GM18519 (cell line): Measurements from ENCODE around the gene ANKFY1.

Experiments used
- ATAC-seq: cut with Tn5 transposase; IDR thresholded peaks from one replicate; pipeline ENCODE4 v1.9.1; 2021; ENCODE audit warnings: mild to moderate bottlenecking, moderate library complexity; ENCODE audit not compliant: unreplicated experiment, low FRiP score

The ANKFY1 gene, protein sequence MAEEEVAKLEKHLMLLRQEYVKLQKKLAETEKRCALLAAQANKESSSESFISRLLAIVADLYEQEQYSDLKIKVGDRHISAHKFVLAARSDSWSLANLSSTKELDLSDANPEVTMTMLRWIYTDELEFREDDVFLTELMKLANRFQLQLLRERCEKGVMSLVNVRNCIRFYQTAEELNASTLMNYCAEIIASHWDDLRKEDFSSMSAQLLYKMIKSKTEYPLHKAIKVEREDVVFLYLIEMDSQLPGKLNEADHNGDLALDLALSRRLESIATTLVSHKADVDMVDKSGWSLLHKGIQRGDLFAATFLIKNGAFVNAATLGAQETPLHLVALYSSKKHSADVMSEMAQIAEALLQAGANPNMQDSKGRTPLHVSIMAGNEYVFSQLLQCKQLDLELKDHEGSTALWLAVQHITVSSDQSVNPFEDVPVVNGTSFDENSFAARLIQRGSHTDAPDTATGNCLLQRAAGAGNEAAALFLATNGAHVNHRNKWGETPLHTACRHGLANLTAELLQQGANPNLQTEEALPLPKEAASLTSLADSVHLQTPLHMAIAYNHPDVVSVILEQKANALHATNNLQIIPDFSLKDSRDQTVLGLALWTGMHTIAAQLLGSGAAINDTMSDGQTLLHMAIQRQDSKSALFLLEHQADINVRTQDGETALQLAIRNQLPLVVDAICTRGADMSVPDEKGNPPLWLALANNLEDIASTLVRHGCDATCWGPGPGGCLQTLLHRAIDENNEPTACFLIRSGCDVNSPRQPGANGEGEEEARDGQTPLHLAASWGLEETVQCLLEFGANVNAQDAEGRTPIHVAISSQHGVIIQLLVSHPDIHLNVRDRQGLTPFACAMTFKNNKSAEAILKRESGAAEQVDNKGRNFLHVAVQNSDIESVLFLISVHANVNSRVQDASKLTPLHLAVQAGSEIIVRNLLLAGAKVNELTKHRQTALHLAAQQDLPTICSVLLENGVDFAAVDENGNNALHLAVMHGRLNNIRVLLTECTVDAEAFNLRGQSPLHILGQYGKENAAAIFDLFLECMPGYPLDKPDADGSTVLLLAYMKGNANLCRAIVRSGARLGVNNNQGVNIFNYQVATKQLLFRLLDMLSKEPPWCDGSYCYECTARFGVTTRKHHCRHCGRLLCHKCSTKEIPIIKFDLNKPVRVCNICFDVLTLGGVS

DNA sequence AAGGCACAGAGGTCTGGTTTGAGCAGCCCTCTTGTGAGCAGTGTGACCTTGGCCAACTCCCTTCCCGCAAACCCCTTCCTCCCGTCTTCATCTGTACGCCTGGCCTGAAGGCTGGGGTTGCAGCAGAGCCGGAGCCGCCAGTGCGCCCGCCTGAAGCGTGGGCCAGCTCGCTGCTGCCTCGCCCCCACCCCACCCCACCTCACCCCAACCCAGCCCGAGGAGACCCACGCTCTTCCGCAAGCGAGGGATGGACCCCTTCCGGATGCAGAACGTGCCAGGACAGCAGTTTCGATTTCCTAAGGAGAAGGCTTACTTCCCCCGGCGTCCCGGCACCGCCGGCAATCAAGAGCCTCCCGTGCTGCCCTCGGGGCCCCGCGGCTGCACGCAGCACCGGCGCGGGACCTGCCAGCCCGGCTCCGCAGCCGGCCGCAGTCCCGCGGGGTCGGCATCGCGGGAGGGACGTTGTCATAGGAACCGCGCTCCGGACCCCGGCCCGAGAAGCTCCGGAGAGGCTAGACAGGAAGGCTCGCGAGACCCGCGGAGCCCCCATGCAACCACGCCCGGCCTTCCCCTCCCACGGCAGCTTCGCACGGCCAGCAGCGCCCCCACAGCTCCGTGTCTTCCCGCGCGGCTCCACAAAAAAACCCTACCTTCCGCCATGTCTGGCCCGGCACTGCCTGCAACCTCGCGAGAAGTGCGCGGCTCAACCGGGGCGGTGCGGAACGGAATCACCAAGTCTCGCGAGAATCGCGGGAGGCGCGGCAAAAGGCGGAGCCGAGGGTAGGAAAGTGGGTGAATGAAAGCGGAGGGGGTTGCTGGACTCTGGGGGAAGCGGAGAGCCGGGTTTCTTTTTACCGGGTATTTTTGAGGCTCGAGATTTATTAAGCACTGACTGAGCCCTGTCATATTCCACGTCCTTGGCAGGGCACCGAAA lies at the start of gene ANKFY1:
Gene ANKFY1 (minus strand): TSS at position 698 of the 934 bp plus-strand sequence. CDS start 38 bp downstream, at position 660.
- ATAC-seq, result peak; percentile 81

DNA sequence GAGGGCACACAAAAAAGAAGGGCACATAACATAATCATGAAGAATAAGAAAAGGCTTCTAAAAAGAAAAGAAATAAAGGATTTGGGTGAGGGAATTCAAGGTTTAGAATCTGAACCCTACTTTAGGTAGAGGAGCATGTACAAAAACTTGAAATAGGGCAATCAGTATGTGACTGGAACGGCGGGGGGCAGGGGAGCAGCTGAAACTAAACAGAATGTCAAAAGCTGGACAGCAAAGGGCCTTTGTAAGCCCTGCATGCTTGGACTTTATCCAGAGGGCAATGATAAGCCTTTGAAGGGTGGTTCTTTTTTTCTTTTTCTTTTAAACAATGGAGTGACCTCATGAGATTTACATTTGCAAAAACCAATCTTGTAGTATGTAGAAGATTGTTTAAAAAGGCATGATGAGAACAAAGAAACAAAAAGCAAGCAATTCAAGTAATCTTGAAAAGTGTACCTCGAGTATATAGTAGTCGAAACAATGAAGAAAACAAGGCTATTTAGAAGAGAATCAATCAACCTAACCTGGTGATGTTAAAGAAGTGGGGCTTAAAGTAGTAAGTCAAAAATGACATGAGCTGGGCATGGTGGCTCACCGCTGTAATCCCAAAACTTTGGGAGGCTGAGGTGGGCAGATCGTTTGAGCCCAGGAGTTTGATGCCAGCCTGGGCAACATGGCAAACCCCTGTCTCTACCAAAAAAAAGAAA lies 46.7 kb upstream of the ANKFY1 start:
- ATAC-seq, result no peak

DNA sequence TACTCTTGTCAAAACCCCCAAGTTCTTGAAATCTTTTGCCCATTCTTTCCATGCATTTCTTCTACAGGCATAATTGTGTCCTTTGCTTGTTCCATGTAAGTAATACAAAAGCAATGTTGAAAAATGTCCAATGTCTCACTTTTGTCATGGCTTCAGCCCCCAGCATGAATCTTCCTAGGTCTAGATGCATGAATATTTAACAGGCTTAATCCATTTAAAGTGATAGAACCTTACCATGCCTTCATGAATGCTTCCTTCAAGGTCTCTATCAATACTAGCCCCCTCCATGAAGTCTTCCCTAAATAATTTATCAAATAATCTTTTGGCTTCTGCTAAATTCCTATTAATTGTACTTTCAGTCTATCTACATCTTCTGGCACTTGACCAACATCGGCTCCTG lies 46.1 kb upstream of the ANKFY1 start:
- ATAC-seq, result no peak

DNA sequence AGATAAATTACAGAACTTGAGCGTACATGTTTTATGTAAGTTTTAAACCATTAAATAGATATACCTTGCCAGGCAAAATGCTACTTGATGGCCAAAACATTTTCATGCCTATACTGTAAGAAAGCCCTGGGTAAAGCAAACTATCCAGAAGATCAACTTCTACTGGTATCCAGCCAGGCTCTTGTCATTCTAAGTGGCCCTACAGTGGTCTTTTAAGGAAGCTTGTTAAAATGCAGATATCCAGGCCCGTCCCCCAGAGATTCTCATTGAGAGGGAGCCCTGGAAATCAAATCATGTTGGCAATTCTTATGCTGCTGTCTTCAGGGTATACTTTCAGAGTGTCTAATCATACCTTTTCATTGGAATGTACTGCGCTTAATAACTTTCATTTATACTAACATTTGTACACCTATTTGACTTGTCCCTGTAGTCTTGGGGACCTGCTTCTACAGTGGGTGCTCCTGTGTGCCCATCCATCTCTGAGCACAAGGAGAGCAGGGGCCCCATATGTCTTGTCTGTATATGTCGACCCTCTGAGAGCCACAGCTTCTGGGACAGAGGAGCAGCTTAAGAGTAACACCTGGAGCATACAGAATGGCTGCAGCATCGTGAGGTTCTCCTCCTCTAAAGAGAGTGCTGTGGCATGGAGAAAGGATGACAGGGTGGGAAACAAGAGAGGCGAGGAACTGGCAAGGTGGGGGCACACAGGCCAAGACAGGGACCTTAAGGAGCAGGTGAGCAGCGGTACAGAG lies 43.6 kb upstream of the ANKFY1 start:
- ATAC-seq, result no peak

DNA sequence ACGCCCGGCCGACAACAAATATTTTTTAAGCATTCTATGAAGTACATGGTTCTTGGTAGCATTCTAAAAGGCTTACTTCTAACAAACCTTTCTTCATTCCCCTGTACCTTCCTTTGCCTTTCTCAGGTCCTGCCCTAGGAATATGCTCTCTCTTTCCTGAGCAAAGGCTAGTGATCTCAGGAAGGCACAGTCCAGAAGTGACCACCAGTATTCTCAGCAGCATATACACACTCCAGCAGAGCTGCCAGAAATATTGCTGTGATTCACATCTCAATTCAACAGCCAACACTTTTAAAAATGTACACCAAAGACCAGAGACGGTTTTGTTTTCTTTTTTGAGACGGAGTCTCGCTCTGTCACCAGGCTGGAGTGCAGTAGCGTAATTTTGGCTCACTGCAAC lies 41.4 kb upstream of the ANKFY1 start:
- ATAC-seq, result no peak

DNA sequence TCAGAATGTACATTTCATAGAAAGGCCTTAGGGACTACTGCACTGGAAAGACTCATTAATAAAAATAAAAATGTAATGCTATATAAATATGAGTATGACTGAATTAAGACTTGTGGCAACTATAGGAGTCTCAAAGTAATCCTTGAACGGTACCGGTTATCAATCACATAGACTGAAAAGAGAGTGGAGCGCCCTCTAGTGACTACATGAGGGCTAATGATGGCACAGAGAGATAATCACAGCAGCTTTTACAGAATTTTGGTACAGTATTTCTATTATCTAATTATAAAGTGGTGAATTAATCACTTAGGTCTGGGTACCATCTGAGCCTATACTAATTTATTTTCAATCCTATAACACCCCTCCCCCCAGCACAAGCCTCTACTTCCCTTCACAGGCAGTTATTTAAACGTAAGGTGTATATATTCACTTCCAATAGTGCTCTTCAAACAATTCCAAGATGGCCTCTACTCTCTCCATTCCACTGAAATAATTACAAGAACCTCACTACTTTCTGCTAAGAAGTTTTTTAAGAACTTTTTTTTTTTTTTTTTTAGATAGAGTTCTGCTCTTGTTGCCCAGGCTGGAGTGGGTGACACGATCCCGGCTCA lies 40.7 kb upstream of the ANKFY1 start:
- ATAC-seq, result no peak

DNA sequence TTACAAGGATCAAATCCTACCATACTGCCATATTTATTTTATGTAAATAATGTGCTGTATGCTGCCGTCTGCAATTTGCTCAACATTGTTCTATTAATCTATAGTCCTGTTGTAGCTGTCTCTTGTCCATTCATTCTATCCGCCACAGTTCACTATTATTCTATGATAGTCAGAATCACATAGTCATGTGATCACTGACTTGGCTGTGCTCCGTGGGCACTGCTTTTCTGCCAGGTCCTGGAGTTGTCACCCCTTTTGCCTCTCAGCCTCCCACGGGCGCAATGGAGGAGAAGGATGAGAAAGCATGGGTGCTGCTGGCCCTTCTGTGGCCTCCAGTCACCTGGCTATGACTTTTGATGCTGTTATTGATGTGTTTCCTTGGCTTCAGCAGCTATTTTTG lies 37.3 kb upstream of the ANKFY1 start:
- ATAC-seq, result no peak

DNA sequence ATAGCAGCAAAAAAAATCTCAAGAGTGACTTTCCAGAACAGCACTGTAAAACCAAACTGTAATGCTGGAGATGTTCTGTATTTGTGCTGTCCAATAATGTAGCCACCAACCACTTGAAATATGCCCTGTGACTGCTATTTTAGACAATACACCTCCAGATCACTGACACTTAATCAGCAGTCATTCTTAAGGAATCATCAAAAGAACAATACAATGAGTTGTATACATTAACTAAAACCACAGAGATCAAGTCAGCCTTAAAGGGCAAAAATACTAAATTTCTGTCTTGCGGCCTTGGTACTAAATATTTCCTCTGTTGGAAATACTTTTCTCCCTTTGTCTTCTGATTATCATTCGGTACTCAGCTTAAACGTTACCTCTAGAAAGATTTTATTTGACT lies 33.6 kb upstream of the ANKFY1 start:
- ATAC-seq, result no peak

DNA sequence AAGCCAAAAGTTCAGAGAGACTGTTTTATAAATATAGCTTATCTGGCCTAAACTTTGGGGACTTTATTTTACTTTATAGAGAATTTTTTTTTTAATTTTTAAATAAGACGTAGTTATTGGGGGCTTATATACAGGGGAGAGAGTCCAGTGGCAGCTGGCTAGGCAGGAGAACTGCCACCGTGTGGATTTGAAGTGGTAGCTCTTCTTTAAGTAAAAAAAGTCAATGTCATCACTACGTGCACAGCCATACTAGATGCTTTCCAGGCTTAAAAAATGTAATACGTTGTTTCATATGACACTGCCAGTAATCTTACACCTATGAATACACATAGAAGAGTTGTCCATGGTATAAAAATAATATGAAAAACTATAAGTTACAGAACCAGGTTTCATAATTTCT lies 31.9 kb upstream of the ANKFY1 start:
- ATAC-seq, result no peak

DNA sequence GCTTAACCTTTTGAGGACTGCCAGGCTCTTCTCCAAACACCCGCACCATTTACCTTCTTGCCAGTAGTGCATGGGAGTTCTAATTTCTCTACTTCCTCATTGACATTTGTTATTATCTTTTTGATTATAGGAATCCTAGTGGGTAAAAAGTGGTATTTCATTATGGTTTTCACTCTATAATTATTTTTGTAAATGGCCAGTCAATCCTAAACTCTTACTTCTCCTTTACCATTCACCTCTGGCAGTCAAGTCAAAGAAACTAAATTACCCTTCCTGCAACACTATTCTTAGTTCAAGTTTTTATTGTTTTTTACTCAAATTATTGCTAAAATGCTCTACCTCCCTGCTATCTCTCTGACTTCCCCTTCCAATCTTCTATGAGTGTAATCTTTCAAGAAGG lies 29.8 kb upstream of the ANKFY1 start:
- ATAC-seq, result no peak

DNA sequence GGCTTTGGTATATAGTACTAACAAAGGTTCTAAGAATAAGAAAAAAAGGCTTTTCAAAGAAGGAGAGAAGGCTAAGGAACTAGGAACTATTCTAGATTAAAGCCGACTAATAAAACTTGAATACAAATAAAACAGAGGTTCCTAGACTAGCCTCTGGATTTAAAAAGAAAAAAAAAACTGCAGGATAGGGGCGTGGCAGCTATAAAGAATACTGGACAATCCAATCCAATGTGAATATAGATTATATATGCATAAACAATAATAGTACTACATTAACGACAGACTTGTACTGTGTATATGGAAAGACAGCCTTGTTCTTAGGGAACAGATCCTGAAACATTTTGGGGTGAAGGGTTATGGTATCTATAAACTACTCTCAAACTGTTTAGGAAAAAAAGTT lies 23.9 kb upstream of the ANKFY1 start:
- no peak for ATAC-seq

DNA sequence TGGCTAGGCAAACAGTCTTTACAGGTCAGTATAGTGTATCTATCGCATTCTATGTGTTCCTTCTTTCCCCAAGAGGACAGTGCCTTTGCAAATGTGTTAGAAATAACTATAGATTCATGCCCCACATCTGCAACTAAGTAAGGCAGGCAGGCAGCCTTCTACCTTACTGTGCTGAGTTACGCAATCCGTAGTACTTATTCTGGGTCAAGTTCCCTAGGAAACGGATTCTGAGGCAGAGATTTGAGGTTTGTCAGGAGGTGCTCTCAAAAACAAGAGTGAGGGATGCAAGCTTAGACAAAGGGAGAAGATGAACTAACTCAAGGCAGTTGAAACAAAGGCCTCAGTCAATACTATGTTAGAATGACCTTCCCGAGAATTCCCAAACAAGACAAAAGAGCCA lies 12.7 kb upstream of the ANKFY1 start:
- ATAC-seq, result no peak

DNA sequence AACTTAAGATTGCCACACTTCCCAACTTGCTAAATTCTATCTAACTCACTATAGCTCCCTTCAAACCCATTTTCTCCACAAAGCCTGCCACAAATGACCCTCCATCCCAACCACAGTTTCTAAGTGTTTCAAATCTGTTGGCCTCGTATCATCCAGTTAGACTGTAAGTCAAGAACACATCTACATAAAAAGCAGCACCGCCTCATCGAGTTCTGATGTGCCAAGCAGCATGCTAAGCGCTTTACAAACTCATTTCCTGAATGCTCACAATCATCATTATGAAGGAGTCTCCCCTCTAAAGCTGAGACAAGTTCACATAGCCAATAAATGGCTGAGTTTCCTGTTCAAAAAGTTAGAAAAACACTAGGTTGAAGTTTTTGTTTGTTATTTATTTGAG lies 9.2 kb upstream of the ANKFY1 start:
- no peak for ATAC-seq

DNA sequence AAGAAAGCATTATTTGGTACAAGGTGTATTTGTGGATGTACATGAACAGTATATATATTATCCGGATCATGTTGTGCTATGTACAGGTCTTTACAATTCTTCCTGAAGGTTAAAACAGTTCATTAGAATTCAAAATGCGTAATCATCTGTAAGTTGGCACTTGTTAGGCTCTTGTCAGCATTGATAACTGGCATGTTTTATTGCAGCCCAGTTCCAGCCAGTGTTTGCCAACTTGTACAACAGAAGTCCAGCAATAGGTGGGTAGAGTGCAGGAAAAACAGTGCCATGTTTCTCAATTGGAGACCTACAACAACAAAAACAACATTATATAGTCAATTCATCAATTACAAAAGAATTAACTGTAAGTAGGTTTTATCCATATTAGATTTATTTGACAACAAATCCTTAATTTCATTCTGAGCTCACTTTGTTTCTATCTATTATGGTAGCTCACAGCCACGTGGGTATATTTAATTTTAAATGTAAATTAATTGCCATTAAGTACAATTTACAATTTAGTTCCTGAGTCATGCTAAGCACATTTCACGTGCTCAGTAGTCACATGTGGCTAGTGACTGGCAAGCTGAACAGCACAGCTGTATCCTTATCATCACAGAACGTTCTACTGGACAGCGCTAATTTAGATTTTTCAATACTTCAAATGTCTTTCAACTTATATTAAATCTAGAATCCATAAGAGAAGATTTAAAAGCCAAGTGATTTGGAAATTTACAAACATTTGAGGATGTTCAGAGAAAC lies 8.6 kb upstream of the ANKFY1 start:
- ATAC-seq, result no peak

DNA sequence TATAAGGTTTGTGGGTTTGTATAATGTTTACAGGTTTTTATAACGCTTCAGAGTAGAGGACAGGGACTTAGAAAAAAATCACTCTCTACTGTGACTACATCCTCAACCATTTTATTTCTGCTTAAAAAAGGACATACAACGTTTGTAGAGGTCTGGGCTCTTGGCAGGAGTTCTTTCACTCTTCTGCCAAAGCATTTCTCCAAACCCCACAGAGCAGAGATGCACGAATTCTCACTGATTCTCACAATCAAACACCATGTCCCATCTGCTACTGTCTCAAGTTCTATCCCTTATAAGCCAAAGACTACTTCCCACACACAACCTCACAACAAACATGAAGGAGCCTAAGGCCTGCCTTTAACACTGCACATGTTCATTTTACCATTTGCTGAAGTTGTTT lies 7.0 kb upstream of the ANKFY1 start:
- ATAC-seq, result no peak

DNA sequence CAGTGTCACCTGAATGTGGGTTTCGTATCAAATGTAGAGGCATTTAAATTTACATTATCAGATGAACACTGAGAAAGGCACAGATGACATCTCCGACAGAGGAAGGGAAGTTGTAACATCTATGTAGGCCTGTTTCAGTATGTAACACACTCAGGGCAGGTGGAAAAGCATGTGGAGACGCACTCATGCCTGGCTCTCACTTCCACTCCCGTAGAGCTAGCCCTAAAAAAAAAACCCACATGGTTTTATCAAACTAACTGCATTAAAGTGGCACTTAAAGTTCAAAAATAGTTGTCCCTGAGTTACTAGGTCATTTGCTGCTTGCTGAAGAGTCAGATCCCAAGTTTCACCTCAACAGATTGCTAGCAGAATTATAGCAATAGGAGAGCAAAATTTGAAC lies 6.1 kb upstream of the ANKFY1 start:
- ATAC-seq, result no peak

DNA sequence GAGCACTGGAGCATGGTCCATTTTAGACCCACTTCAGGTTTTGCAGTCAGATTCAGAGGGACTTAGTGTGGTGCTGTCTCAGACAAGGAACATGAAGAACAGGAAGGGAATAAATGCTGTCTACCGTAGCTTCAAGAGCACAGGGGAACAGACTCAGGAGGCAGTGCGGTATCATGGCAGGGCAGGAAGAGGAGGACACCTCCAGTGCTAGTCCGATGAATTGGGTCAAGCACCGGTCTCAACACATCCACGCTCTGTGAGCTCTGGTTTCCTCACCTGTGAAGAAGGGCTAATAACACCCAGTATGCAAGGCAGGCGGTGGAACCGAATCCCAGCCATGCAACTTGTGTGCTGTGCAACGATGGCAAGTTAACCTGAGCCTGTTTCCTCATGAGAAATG lies 3.6 kb upstream of the ANKFY1 start:
- ATAC-seq, result no peak

DNA sequence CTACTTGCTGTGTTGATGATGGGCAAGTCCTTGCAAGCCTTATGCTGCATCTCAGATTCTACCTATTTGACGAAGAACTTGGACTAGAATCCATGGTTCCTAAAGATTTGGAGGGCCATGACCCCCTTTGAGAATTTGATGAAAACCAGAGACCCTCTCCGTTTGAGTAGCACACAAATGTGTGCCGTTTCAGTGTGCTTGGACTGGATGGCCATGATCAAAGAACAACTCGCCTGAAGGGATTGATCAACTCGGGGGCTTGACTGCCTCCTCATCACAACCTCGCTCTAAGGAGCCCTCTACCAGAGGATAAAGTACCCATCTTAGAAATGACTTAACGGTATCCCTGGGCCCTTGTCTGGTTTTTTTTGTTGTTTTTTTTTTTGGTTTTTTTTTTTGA lies 2.8 kb upstream of the ANKFY1 start:
- no peak for ATAC-seq
